K562 (cell line): ENCODE measurements around the gene AFF2.

Source experiments
- ARNT ChIP-seq, 2 experiments: fragments of 450-650 bp; IDR thresholded peaks; 2 replicates each; pipeline ENCODE4 v1.6.1; 2016; ENCODE audit warnings: mild to moderate bottlenecking in 1 of 2
- MYC ChIP-seq, 2 experiments: fragments of 250-450 bp in 1 of 2; sonication (Bioruptor Pico) in 1 of 2; IDR thresholded peaks; 2 replicates each; pipeline versions ENCODE4 v1.5.1 to v1.6.1; 2012 to 2021; ENCODE audit warnings: low read depth in 2 of 2, borderline replicate concordance in 1 of 2, improper control_type of control experiment in 1 of 2, low read length in 1 of 2, mild to moderate bottlenecking in 1 of 2, moderate library complexity in 1 of 2
- NFIC ChIP-seq: fragments of 450-650 bp; IDR thresholded peaks from 2 replicates; pipeline ENCODE4 v1.6.1; 2017; ENCODE audit warnings: mild to moderate bottlenecking, inconsistent platforms
- RAD21 ChIP-seq, 2 experiments: fragments of 250-450 bp in 1 of 2; fragments of 450-650 bp in 1 of 2; sonication (Bioruptor Pico) in 1 of 2; formaldehyde crosslinking in 1 of 2; IDR thresholded peaks in 1 of 2; conservative IDR thresholded peaks in 1 of 2; 2 replicates each; pipeline versions ENCODE4 v1.4.0 to v1.8.0; 2020 to 2022; ENCODE audit warnings: mild to moderate bottlenecking in 2 of 2, moderate library complexity in 1 of 2
- RBM39 ChIP-seq: fragments of 200-400 bp; formaldehyde crosslinking; optimal IDR thresholded peaks from 2 replicates; pipeline ENCODE3; 2018; ENCODE audit warnings: low read depth, low read length
- TAL1 ChIP-seq: fragments of 450-650 bp; IDR thresholded peaks from 2 replicates; pipeline ENCODE4 v1.6.1; 2016; ENCODE audit warnings: mild to moderate bottlenecking
- ZFP36 ChIP-seq: fragments of 150-350 bp; IDR thresholded peaks from 2 replicates; pipeline ENCODE4 v1.6.1; 2018; ENCODE audit warnings: low read length, low read depth; ENCODE audit not compliant: partially characterized antibody
- TF ChIP-seq, protein P1 (sequence below): sonication (generic); formaldehyde crosslinking; IDR thresholded peaks from 2 replicates; pipeline ENCODE4 v1.8.1; 2023; ENCODE audit warnings: mild to moderate bottlenecking, missing genetic modification reagents
- TF ChIP-seq, protein P2 (sequence below): sonication (generic); formaldehyde crosslinking; IDR thresholded peaks from 2 replicates; pipeline ENCODE4 v1.8.1; 2022; ENCODE audit warnings: missing genetic modification reagents
- TF ChIP-seq, protein P3 (sequence below): sonication (generic); formaldehyde crosslinking; IDR thresholded peaks from 2 replicates; pipeline ENCODE4 v1.8.0; 2022; ENCODE audit warnings: missing genetic modification reagents, mild to moderate bottlenecking, borderline replicate concordance
- TF ChIP-seq, protein P4 (sequence below), 3 experiments: IDR thresholded peaks in 2 of 3; conservative IDR thresholded peaks in 1 of 3; 2 replicates each; pipeline ENCODE4 v1.5.1; 2011 to 2012; ENCODE audit warnings: low read length in 3 of 3, mild to moderate bottlenecking in 3 of 3, control low read depth in 2 of 3, improper control_type of control experiment in 1 of 3, inconsistent platforms in 1 of 3, low read depth in 1 of 3, mixed read lengths in 1 of 3, moderate library complexity in 1 of 3; ENCODE audit not compliant: insufficient read depth in 2 of 3
- TF ChIP-seq, protein P5 (sequence below): fragments of 200-600 bp; sonication (generic); IDR thresholded peaks from one replicate; pipeline ENCODE4 v1.6.1; 2012; ENCODE audit warnings: mild to moderate bottlenecking, low read depth, low read length, inconsistent platforms

DNA sequence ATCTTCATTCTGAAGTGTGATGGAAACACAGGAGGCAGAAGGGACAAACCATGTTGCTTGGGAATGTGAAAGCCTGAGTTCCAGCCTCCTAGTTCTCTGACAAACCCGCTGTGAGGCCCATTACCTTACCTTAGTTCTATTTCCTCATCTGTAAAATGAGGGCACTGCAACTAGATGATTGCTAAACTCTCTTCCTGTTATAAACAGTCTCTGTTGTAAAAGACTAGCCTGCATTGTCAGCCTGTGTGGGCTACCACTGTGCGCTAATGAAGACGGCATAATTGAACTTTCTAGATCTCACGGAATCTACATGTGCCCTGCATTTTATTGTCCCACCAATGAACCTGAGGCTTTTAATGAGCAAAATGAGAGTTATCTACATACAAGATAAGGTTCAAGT lies 147.2 kb downstream of the AFF2 start:
- no peak for TF ChIP-seq TAL1
- no peak for TF ChIP-seq NFIC
- TF ChIP-seq, protein P1, sequence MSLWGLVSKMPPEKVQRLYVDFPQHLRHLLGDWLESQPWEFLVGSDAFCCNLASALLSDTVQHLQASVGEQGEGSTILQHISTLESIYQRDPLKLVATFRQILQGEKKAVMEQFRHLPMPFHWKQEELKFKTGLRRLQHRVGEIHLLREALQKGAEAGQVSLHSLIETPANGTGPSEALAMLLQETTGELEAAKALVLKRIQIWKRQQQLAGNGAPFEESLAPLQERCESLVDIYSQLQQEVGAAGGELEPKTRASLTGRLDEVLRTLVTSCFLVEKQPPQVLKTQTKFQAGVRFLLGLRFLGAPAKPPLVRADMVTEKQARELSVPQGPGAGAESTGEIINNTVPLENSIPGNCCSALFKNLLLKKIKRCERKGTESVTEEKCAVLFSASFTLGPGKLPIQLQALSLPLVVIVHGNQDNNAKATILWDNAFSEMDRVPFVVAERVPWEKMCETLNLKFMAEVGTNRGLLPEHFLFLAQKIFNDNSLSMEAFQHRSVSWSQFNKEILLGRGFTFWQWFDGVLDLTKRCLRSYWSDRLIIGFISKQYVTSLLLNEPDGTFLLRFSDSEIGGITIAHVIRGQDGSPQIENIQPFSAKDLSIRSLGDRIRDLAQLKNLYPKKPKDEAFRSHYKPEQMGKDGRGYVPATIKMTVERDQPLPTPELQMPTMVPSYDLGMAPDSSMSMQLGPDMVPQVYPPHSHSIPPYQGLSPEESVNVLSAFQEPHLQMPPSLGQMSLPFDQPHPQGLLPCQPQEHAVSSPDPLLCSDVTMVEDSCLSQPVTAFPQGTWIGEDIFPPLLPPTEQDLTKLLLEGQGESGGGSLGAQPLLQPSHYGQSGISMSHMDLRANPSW = no peak
- no peak for TF ChIP-seq RAD21 (CRISPR knock-in tag; conservative IDR thresholded peaks at IDR 0.05 in 1 of 2, IDR thresholded peaks at IDR 0.05 in 1 of 2)
- no peak for TF ChIP-seq MYC (IDR thresholded peaks at IDR 0.05; ENCODE audit: low read depth, low read length)
- no peak for TF ChIP-seq MYC (CRISPR knock-in tag; IDR thresholded peaks at IDR 0.05; ENCODE audit: borderline replicate concordance, low read depth)
- TF ChIP-seq, protein P2, sequence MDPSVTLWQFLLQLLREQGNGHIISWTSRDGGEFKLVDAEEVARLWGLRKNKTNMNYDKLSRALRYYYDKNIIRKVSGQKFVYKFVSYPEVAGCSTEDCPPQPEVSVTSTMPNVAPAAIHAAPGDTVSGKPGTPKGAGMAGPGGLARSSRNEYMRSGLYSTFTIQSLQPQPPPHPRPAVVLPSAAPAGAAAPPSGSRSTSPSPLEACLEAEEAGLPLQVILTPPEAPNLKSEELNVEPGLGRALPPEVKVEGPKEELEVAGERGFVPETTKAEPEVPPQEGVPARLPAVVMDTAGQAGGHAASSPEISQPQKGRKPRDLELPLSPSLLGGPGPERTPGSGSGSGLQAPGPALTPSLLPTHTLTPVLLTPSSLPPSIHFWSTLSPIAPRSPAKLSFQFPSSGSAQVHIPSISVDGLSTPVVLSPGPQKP (CRISPR knock-in tag) = no peak
- no peak for TF ChIP-seq ZFP36
- TF ChIP-seq, protein P3, sequence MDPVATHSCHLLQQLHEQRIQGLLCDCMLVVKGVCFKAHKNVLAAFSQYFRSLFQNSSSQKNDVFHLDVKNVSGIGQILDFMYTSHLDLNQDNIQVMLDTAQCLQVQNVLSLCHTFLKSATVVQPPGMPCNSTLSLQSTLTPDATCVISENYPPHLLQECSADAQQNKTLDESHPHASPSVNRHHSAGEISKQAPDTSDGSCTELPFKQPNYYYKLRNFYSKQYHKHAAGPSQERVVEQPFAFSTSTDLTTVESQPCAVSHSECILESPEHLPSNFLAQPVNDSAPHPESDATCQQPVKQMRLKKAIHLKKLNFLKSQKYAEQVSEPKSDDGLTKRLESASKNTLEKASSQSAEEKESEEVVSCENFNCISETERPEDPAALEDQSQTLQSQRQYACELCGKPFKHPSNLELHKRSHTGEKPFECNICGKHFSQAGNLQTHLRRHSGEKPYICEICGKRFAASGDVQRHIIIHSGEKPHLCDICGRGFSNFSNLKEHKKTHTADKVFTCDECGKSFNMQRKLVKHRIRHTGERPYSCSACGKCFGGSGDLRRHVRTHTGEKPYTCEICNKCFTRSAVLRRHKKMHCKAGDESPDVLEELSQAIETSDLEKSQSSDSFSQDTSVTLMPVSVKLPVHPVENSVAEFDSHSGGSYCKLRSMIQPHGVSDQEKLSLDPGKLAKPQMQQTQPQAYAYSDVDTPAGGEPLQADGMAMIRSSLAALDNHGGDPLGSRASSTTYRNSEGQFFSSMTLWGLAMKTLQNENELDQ (CRISPR knock-in tag) = no peak
- TF ChIP-seq, protein P4, sequence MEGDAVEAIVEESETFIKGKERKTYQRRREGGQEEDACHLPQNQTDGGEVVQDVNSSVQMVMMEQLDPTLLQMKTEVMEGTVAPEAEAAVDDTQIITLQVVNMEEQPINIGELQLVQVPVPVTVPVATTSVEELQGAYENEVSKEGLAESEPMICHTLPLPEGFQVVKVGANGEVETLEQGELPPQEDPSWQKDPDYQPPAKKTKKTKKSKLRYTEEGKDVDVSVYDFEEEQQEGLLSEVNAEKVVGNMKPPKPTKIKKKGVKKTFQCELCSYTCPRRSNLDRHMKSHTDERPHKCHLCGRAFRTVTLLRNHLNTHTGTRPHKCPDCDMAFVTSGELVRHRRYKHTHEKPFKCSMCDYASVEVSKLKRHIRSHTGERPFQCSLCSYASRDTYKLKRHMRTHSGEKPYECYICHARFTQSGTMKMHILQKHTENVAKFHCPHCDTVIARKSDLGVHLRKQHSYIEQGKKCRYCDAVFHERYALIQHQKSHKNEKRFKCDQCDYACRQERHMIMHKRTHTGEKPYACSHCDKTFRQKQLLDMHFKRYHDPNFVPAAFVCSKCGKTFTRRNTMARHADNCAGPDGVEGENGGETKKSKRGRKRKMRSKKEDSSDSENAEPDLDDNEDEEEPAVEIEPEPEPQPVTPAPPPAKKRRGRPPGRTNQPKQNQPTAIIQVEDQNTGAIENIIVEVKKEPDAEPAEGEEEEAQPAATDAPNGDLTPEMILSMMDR (IDR thresholded peaks at IDR 0.05 in 2 of 3, conservative IDR thresholded peaks at IDR 0.05 in 1 of 3; ENCODE audit: insufficient read depth in 2 of 3, low read depth in 1 of 3, low read length in 3 of 3) = no peak
- TF ChIP-seq RBM39 = no peak
- TF ChIP-seq ARNT (IDR thresholded peaks at IDR 0.05) = no peak
- TF ChIP-seq, protein P5, sequence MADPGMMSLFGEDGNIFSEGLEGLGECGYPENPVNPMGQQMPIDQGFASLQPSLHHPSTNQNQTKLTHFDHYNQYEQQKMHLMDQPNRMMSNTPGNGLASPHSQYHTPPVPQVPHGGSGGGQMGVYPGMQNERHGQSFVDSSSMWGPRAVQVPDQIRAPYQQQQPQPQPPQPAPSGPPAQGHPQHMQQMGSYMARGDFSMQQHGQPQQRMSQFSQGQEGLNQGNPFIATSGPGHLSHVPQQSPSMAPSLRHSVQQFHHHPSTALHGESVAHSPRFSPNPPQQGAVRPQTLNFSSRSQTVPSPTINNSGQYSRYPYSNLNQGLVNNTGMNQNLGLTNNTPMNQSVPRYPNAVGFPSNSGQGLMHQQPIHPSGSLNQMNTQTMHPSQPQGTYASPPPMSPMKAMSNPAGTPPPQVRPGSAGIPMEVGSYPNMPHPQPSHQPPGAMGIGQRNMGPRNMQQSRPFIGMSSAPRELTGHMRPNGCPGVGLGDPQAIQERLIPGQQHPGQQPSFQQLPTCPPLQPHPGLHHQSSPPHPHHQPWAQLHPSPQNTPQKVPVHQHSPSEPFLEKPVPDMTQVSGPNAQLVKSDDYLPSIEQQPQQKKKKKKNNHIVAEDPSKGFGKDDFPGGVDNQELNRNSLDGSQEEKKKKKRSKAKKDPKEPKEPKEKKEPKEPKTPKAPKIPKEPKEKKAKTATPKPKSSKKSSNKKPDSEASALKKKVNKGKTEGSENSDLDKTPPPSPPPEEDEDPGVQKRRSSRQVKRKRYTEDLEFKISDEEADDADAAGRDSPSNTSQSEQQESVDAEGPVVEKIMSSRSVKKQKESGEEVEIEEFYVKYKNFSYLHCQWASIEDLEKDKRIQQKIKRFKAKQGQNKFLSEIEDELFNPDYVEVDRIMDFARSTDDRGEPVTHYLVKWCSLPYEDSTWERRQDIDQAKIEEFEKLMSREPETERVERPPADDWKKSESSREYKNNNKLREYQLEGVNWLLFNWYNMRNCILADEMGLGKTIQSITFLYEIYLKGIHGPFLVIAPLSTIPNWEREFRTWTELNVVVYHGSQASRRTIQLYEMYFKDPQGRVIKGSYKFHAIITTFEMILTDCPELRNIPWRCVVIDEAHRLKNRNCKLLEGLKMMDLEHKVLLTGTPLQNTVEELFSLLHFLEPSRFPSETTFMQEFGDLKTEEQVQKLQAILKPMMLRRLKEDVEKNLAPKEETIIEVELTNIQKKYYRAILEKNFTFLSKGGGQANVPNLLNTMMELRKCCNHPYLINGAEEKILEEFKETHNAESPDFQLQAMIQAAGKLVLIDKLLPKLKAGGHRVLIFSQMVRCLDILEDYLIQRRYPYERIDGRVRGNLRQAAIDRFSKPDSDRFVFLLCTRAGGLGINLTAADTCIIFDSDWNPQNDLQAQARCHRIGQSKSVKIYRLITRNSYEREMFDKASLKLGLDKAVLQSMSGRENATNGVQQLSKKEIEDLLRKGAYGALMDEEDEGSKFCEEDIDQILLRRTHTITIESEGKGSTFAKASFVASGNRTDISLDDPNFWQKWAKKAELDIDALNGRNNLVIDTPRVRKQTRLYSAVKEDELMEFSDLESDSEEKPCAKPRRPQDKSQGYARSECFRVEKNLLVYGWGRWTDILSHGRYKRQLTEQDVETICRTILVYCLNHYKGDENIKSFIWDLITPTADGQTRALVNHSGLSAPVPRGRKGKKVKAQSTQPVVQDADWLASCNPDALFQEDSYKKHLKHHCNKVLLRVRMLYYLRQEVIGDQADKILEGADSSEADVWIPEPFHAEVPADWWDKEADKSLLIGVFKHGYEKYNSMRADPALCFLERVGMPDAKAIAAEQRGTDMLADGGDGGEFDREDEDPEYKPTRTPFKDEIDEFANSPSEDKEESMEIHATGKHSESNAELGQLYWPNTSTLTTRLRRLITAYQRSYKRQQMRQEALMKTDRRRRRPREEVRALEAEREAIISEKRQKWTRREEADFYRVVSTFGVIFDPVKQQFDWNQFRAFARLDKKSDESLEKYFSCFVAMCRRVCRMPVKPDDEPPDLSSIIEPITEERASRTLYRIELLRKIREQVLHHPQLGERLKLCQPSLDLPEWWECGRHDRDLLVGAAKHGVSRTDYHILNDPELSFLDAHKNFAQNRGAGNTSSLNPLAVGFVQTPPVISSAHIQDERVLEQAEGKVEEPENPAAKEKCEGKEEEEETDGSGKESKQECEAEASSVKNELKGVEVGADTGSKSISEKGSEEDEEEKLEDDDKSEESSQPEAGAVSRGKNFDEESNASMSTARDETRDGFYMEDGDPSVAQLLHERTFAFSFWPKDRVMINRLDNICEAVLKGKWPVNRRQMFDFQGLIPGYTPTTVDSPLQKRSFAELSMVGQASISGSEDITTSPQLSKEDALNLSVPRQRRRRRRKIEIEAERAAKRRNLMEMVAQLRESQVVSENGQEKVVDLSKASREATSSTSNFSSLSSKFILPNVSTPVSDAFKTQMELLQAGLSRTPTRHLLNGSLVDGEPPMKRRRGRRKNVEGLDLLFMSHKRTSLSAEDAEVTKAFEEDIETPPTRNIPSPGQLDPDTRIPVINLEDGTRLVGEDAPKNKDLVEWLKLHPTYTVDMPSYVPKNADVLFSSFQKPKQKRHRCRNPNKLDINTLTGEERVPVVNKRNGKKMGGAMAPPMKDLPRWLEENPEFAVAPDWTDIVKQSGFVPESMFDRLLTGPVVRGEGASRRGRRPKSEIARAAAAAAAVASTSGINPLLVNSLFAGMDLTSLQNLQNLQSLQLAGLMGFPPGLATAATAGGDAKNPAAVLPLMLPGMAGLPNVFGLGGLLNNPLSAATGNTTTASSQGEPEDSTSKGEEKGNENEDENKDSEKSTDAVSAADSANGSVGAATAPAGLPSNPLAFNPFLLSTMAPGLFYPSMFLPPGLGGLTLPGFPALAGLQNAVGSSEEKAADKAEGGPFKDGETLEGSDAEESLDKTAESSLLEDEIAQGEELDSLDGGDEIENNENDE = no peak
